ENCODE measurements around the gene PSMB10.

GRCh38 chr16:67946966-67947558 is 10.4 kb upstream of the PSMB10 start:
- no peak for TF ChIP-seq CTCF (conservative IDR thresholded peaks at IDR 0.05; ENCODE audit: low read length)
- TF ChIP-seq EZH2phosphoT487 (IDR thresholded peaks at IDR 0.05; ENCODE audit: borderline replicate concordance): no peak

Data from Loucy (cell line).